ENCODE results near the gene NEK1. TPM values are rescaled to one million over a fixed set of nuclear protein-coding genes. Genes with fewer than 3 reads are reported as not detected.

Gene NEK1
- total and polyA plus RNA-seq, 2 of the 13 experiments (the other 11 are each of a cell fraction or from before 2014, with no cell fraction given): 2.9 to 5.4 TPM

DNA sequence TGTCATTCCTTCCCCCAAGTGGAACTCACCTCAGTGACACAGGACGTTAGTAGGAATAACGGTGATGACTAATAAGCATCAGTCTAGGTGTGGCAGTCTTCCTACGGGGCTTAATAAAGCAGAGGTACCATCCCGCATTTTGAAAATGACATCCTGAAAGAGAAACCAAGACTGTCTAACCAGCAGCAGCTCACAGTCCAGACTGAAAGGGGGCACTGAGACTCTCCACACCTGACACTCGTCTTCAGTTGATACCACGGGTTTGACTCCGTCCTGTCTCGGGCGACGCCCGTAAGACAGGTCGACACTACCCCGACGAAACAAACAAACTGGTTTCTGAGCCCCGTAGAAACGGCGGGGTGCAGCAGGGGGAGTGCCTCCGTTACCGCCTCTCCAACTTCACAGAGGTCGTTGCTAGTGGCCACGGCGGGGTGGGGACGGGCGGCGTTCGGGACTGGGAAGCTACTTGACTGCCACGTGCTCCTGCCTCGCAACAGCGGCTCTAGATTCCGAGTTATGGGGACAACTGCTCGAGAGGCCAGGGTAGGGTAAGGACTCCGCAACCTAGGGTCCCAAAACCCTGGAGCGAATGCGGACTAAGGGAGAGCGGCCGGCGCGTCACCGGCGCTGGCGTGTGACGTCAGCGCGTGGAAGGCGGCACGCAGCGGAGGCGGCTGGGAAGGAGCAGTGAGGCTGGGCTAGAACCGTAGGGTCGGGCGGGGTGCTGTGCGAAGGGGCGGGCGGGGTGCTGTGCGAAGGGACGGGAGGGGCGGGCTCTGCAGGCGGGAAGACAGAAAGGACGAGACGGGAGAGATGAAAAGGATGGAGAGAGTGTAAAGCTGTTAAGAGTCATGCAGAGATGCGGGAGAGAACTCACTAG is at the start of gene NEK1 (continued):
- TF ChIP-seq ZNF20 (CRISPR knock-in tag; IDR thresholded peaks at IDR 0.05): no peak
- no peak for TF ChIP-seq ZNF530 (CRISPR knock-in tag; IDR thresholded peaks at IDR 0.05; ENCODE audit: low read depth)
- TF ChIP-seq, protein P1, sequence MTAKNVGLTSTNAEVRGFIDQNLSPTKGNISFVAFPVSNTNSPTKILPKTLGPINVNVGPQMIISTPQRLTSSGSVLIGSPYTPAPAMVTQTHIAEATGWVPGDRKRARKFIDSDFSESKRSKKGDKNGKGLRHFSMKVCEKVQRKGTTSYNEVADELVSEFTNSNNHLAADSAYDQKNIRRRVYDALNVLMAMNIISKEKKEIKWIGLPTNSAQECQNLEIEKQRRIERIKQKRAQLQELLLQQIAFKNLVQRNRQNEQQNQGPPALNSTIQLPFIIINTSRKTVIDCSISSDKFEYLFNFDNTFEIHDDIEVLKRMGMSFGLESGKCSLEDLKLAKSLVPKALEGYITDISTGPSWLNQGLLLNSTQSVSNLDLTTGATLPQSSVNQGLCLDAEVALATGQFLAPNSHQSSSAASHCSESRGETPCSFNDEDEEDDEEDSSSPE (CRISPR knock-in tag; IDR thresholded peaks at IDR 0.05): no peak; the same call in 1 of the 2 replicates
- peak; percentile 55; the same call in 1 of the 2 replicates for TF ChIP-seq ZNF160 (CRISPR knock-in tag; IDR thresholded peaks at IDR 0.05)
- TF ChIP-seq, protein P2, sequence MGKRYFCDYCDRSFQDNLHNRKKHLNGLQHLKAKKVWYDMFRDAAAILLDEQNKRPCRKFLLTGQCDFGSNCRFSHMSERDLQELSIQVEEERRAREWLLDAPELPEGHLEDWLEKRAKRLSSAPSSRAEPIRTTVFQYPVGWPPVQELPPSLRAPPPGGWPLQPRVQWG (CRISPR knock-in tag; IDR thresholded peaks at IDR 0.05; ENCODE audit: borderline replicate concordance, low read depth): no peak
- TF ChIP-seq RFX5 (IDR thresholded peaks at IDR 0.05; ENCODE audit: low read depth, low read length): peak; percentile 40; the same call in 1 of the 2 replicates
- peak; percentile 56; the same call in 1 of the 2 replicates for TF ChIP-seq ZNF782 (CRISPR knock-in tag; IDR thresholded peaks at IDR 0.05; ENCODE audit: borderline replicate concordance)
- no peak for TF ChIP-seq CC2D1A (CRISPR knock-in tag; IDR thresholded peaks at IDR 0.05)
- peak; percentile 97 for TF ChIP-seq PHF8 (CRISPR knock-in tag; IDR thresholded peaks at IDR 0.05)
- peak; percentile 67; the same call in 1 of the 2 replicates for TF ChIP-seq ZNF383 (CRISPR knock-in tag; IDR thresholded peaks at IDR 0.05; ENCODE audit: borderline replicate concordance)
- peak; percentile 86; the same call in 1 of the 2 replicates for TF ChIP-seq ZNF737 (CRISPR knock-in tag; IDR thresholded peaks at IDR 0.05; ENCODE audit: borderline replicate concordance)
- TF ChIP-seq ZNF550 (CRISPR knock-in tag; IDR thresholded peaks at IDR 0.05; ENCODE audit: borderline replicate concordance): 0 out of 2 replicates have a peak, but pooled peaks have one; percentile 74
- TF ChIP-seq, protein P3, sequence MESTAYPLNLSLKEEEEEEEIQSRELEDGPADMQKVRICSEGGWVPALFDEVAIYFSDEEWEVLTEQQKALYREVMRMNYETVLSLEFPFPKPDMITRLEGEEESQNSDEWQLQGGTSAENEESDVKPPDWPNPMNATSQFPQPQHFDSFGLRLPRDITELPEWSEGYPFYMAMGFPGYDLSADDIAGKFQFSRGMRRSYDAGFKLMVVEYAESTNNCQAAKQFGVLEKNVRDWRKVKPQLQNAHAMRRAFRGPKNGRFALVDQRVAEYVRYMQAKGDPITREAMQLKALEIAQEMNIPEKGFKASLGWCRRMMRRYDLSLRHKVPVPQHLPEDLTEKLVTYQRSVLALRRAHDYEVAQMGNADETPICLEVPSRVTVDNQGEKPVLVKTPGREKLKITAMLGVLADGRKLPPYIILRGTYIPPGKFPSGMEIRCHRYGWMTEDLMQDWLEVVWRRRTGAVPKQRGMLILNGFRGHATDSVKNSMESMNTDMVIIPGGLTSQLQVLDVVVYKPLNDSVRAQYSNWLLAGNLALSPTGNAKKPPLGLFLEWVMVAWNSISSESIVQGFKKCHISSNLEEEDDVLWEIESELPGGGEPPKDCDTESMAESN (CRISPR knock-in tag; conservative IDR thresholded peaks at IDR 0.05): no peak; the same call in 1 of the 2 replicates
- TF ChIP-seq ZNF547 (CRISPR knock-in tag; IDR thresholded peaks at IDR 0.05): no peak
- TF ChIP-seq ZNF598 (CRISPR knock-in tag; IDR thresholded peaks at IDR 0.05; ENCODE audit: borderline replicate concordance): peak; percentile 95
- TF ChIP-seq ZBTB7A (CRISPR knock-in tag; IDR thresholded peaks at IDR 0.05): no peak
- TF ChIP-seq, protein P4, sequence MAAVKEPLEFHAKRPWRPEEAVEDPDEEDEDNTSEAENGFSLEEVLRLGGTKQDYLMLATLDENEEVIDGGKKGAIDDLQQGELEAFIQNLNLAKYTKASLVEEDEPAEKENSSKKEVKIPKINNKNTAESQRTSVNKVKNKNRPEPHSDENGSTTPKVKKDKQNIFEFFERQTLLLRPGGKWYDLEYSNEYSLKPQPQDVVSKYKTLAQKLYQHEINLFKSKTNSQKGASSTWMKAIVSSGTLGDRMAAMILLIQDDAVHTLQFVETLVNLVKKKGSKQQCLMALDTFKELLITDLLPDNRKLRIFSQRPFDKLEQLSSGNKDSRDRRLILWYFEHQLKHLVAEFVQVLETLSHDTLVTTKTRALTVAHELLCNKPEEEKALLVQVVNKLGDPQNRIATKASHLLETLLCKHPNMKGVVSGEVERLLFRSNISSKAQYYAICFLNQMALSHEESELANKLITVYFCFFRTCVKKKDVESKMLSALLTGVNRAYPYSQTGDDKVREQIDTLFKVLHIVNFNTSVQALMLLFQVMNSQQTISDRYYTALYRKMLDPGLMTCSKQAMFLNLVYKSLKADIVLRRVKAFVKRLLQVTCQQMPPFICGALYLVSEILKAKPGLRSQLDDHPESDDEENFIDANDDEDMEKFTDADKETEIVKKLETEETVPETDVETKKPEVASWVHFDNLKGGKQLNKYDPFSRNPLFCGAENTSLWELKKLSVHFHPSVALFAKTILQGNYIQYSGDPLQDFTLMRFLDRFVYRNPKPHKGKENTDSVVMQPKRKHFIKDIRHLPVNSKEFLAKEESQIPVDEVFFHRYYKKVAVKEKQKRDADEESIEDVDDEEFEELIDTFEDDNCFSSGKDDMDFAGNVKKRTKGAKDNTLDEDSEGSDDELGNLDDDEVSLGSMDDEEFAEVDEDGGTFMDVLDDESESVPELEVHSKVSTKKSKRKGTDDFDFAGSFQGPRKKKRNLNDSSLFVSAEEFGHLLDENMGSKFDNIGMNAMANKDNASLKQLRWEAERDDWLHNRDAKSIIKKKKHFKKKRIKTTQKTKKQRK (IDR thresholded peaks at IDR 0.05; ENCODE audit: low read length): no peak
- TF ChIP-seq SMYD3 (CRISPR knock-in tag; IDR thresholded peaks at IDR 0.05): 0 out of 2 replicates have a peak, but pooled peaks have one; percentile 82
- TF ChIP-seq ADNP (CRISPR knock-in tag; IDR thresholded peaks at IDR 0.05): no peak
- TF ChIP-seq, protein P5, sequence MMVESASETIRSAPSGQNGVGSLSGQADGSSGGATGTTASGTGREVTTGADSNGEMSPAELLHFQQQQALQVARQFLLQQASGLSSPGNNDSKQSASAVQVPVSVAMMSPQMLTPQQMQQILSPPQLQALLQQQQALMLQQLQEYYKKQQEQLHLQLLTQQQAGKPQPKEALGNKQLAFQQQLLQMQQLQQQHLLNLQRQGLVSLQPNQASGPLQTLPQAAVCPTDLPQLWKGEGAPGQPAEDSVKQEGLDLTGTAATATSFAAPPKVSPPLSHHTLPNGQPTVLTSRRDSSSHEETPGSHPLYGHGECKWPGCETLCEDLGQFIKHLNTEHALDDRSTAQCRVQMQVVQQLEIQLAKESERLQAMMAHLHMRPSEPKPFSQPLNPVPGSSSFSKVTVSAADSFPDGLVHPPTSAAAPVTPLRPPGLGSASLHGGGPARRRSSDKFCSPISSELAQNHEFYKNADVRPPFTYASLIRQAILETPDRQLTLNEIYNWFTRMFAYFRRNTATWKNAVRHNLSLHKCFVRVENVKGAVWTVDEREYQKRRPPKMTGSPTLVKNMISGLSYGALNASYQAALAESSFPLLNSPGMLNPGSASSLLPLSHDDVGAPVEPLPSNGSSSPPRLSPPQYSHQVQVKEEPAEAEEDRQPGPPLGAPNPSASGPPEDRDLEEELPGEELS (CRISPR knock-in tag; IDR thresholded peaks at IDR 0.05): peak; percentile 18; the same call in 1 of the 2 replicates

Data from HepG2 (cell line).